Mammary epithelial cell (primary cell): Measurements from ENCODE around the gene KRT3.

Experiments
- EZH2 ChIP-seq: IDR thresholded peaks from 2 replicates; pipeline ENCODE4 v1.6.1; 2012; ENCODE audit warnings: low read length, inconsistent platforms, borderline replicate concordance
- TF ChIP-seq, protein P1 (sequence below), 2 donors: IDR thresholded peaks in 1 of 2; conservative IDR thresholded peaks in 1 of 2; 2 replicates each; pipeline ENCODE4 v1.5.1; 2011 to 2012; ENCODE audit warnings: inconsistent platforms in 2 of 2, low read length in 2 of 2, mild to moderate bottlenecking in 2 of 2, control low read depth in 1 of 2, low read depth in 1 of 2; ENCODE audit not compliant: insufficient read depth in 1 of 2; ENCODE audit errors: extremely low read depth in 1 of 2

DNA sequence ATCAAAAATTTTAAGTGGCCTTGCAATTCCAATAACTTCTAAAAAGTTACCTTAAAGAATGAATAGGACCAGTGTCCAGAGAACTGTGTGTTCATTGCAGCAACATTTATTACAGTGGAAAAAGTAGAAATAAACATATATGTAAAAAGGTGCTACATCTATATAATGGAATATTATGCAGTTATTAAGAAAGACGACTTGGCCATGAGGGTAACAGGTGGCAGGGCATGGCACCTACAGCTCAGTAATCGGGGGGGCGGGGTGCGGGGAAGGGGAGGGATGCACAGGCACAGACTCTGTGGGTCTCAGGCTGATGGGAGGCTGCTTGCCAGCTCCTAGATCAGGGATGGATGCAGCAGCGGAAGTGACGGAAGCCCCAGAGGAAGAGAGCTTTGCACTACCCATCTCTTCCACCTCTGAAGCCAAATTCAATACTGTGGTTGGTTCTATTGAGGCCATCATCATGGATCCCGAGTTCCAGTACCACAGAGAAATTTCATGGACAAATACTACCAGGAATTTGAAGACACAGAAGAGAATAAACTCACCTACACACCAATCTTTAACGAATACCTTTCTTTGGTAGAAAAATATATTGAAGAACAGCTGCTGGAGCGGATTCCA lies 32.8 kb downstream of the KRT3 start:
- TF ChIP-seq, protein P1, sequence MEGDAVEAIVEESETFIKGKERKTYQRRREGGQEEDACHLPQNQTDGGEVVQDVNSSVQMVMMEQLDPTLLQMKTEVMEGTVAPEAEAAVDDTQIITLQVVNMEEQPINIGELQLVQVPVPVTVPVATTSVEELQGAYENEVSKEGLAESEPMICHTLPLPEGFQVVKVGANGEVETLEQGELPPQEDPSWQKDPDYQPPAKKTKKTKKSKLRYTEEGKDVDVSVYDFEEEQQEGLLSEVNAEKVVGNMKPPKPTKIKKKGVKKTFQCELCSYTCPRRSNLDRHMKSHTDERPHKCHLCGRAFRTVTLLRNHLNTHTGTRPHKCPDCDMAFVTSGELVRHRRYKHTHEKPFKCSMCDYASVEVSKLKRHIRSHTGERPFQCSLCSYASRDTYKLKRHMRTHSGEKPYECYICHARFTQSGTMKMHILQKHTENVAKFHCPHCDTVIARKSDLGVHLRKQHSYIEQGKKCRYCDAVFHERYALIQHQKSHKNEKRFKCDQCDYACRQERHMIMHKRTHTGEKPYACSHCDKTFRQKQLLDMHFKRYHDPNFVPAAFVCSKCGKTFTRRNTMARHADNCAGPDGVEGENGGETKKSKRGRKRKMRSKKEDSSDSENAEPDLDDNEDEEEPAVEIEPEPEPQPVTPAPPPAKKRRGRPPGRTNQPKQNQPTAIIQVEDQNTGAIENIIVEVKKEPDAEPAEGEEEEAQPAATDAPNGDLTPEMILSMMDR (conservative IDR thresholded peaks at IDR 0.05 in 1 of 2, IDR thresholded peaks at IDR 0.05 in 1 of 2; ENCODE audit: extremely low read depth in 1 of 2, insufficient read depth in 1 of 2, low read depth in 1 of 2, low read length in 2 of 2): no peak
- TF ChIP-seq EZH2: no peak
